Activated T-helper 17 cell treated with anti-CD3 and anti-CD28 coated beads, Interleukin-2, amount 50 U/mL, for 72 hours (primary cell): ENCODE results near the gene SH3RF3. TPM values are rescaled to one million over a fixed set of nuclear protein-coding genes. Genes with fewer than 3 reads are reported as not detected.

Experiments
- ATAC-seq: fragments of 150-1000 bp; cut with Tn5 transposase; replicated peaks from 2 replicates; pipeline ENCODE4 v1.10.0; 2021; ENCODE audit warnings: mild to moderate bottlenecking, moderate library complexity
- H3K27ac Mint-ChIP-seq: one replicate; pipeline ENCODE4 v1.8.0; 2022; ENCODE audit warnings: mixed read lengths
- H3K27me3 Mint-ChIP-seq: one replicate; pipeline ENCODE4 v1.8.0; 2022; ENCODE audit warnings: mixed read lengths
- H3K36me3 Mint-ChIP-seq: one replicate; pipeline ENCODE4 v1.8.0; 2022; ENCODE audit warnings: low read depth, mild to moderate bottlenecking, mixed read lengths
- H3K4me1 Mint-ChIP-seq: one replicate; pipeline ENCODE4 v1.8.0; 2022; ENCODE audit warnings: mixed read lengths
- H3K4me3 Mint-ChIP-seq: one replicate; pipeline ENCODE4 v1.8.0; 2022; ENCODE audit warnings: mild to moderate bottlenecking, mixed read lengths
- H3K9me3 Mint-ChIP-seq: one replicate; pipeline ENCODE4 v1.8.0; 2022; ENCODE audit warnings: mixed read lengths
- total RNA-seq, 2 donors: library from RNA; stranded (reverse); gene quantifications; one replicate each; pipeline ENCODE4 v1.2.3, GENCODE V29; 2022

The SH3RF3 gene
- total RNA-seq, 2 donors from 2014 or later: 0.05 TPM; not detected in 1

DNA sequence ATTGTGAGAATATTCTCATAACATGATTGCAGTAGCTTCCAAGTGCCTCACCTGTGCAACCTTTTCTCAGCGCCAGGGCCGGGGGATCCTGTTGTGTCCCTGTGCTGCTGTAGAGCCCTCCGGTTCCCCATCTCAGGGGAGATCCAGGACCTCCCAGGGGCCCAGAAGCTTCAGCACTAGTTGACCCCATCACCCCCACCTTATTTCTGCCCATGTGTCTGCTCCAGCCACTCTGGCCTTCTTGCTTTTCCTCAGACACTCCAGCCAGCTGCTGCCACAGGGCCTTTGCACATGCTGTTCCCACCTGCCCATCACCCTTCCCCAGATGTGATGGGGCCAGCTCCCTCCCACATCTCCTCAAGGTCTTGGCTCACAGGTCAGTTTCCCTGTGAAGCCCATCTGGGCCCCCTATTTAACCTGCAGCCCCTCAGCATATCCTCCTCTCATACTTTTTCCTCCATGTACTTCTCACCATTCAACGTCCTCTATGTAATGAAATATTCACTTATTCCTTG lies 258.3 kb downstream of the SH3RF3 start:
- no peak overlapping the region for H3K27ac Mint-ChIP-seq
- H3K4me3 Mint-ChIP-seq: no peak overlapping the region
- H3K4me1 Mint-ChIP-seq: no peaks in the 10 kb centered on the region
- ATAC-seq: no peak
- no peaks in the 10 kb centered on the region for H3K9me3 Mint-ChIP-seq
- no peaks in the 10 kb centered on the region for H3K36me3 Mint-ChIP-seq
- no peaks in the 10 kb centered on the region for H3K27me3 Mint-ChIP-seq

GRCh38 chr2:109387778-109388469 lies 258.9 kb downstream of the SH3RF3 start:
- no peak overlapping the region for H3K27ac Mint-ChIP-seq
- H3K27me3 Mint-ChIP-seq: no peaks in the 10 kb centered on the region
- H3K4me1 Mint-ChIP-seq: no peaks in the 10 kb centered on the region
- no peaks in the 10 kb centered on the region for H3K36me3 Mint-ChIP-seq
- H3K4me3 Mint-ChIP-seq: no peak overlapping the region
- no peak for ATAC-seq
- no peaks in the 10 kb centered on the region for H3K9me3 Mint-ChIP-seq

DNA sequence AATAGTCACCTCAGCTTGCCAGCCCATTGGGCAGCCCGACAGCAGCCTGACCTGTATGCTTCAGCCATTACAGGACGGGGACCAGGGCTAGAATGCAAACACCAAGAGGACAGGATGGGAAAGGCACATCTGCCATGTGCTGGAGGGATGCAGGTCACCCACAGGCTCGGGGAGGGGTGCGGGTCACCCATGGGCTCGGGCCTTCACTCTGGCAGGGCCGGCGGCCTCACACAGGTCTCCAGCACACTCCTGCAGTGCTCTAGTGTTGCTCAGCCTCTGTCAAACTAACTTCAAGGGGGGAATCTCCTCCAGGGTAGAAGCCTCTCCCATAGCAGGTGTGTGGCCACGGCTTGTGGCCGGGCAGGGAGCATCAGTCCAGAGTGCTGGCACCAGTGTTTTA lies 262.2 kb downstream of the SH3RF3 start:
- ATAC-seq: no peak
- Mint-ChIP-seq H3K36me3 (no peaks in the 10 kb centered on the region), H3K27me3 (no peaks in the 10 kb centered on the region), H3K4me1 (no peaks in the 10 kb centered on the region), H3K9me3 (no peaks in the 10 kb centered on the region), H3K4me3 (no peak overlapping the region), H3K27ac (no peak overlapping the region)

GRCh38 chr2:109392140-109392539 lies 263.1 kb downstream of the SH3RF3 start:
- no peaks in the 10 kb centered on the region for H3K4me1 Mint-ChIP-seq
- H3K27ac Mint-ChIP-seq: no peak overlapping the region
- no peaks in the 10 kb centered on the region for H3K27me3 Mint-ChIP-seq
- no peak overlapping the region for H3K4me3 Mint-ChIP-seq
- ATAC-seq: no peak
- H3K36me3 Mint-ChIP-seq: no peaks in the 10 kb centered on the region
- no peaks in the 10 kb centered on the region for H3K9me3 Mint-ChIP-seq

GRCh38 chr2:109392816-109393661 lies 264.0 kb downstream of the SH3RF3 start:
- Mint-ChIP-seq H3K36me3 (no peaks in the 10 kb centered on the region), H3K4me3 (no peak overlapping the region), H3K9me3 (no peaks in the 10 kb centered on the region), H3K4me1 (no peaks in the 10 kb centered on the region), H3K27me3 (peaks cover 1% of the 10 kb centered on the region), H3K27ac (no peak overlapping the region)
- no peak for ATAC-seq

DNA sequence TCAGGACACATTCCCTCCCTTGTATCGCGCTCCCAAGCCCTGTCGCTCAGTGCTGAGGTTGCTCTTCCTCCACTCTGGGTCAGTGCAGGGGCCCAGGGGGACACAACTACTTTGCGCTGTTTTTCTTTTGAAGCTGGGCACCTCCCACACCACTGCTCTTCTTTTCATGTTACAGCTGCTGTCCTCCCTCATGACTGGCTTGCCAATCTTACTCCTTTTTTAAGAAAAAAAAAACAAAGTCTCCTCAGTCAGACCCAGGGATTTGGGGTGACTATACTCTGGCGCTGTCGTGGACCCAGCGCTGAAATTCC lies 264.6 kb downstream of the SH3RF3 start:
- no peaks in the 10 kb centered on the region for H3K36me3 Mint-ChIP-seq
- no peaks in the 10 kb centered on the region for H3K9me3 Mint-ChIP-seq
- no peak overlapping the region for H3K4me3 Mint-ChIP-seq
- H3K4me1 Mint-ChIP-seq: no peaks in the 10 kb centered on the region
- peaks cover 3% of the 10 kb centered on the region for H3K27me3 Mint-ChIP-seq
- no peak overlapping the region for H3K27ac Mint-ChIP-seq
- no peak for ATAC-seq

GRCh38 chr2:109395494-109396201 lies 266.6 kb downstream of the SH3RF3 start:
- Mint-ChIP-seq H3K27ac (no peak overlapping the region), H3K4me3 (no peak overlapping the region), H3K4me1 (peaks cover 4% of the 10 kb centered on the region), H3K27me3 (peaks cover 3% of the 10 kb centered on the region), H3K9me3 (no peaks in the 10 kb centered on the region), H3K36me3 (no peaks in the 10 kb centered on the region)
- no peak for ATAC-seq

DNA sequence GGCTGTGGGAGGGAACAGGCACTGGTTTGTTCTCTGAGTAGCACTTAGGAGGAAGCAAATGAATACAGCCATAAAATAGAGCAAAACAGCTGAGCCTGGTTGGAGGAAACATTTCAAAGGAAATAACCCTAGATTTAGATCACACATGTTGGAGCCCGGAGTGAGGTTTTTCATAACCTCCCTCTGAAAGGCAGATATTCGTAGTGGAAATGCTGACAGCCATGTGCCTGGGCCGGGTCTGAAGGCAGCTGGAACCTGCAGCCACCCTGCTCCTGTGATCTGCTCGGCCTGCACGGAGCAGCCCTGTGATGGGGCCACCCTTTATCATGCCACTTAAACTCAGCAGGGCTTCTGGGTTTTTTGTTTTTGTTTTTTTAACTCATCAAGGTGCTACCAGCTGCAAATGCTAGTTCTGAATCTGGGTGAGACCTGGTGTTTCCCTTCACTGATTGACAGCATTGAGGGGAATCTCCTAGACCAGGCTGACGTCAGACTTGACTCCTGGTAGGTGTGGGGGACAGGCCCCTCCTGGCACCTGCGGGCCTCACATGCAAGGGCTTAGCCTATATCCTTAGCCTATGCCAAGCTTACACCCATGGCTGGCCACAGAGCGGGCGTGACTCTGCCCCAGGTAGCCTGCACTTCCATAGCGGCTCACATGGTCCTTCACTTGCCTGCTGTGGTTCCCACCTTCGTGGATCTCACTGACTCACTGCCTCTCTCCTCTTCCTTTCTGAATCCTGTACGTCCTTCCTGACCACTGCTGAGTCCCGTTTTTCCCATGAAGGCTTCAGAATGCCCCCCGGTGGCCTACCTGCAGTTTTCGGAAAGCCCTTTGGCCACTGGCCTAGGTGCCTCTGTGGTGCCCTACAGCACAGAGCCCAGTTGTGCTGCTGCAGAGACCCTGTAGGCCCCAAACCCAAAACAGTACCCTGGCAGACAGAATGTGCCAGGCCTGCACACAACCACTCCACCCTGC lies 267.5 kb downstream of the SH3RF3 start:
- H3K27me3 Mint-ChIP-seq: peaks cover 3% of the 10 kb centered on the region
- H3K4me1 Mint-ChIP-seq: peaks cover 4% of the 10 kb centered on the region
- no peaks in the 10 kb centered on the region for H3K36me3 Mint-ChIP-seq
- H3K27ac Mint-ChIP-seq: no peak overlapping the region
- H3K4me3 Mint-ChIP-seq: no peak overlapping the region
- peak; percentile 19 for ATAC-seq
- no peaks in the 10 kb centered on the region for H3K9me3 Mint-ChIP-seq

- Mint-ChIP-seq H3K27ac (no peak overlapping the region), H3K9me3 (no peaks in the 10 kb centered on the region), H3K36me3 (no peaks in the 10 kb centered on the region), H3K4me3 (no peak overlapping the region), H3K4me1 (peaks cover 4% of the 10 kb centered on the region), H3K27me3 (peaks cover 3% of the 10 kb centered on the region)
- no peak for ATAC-seq
These were observed 268.9 kb downstream of the SH3RF3 start for GRCh38 chr2:109397893-109398292.

DNA sequence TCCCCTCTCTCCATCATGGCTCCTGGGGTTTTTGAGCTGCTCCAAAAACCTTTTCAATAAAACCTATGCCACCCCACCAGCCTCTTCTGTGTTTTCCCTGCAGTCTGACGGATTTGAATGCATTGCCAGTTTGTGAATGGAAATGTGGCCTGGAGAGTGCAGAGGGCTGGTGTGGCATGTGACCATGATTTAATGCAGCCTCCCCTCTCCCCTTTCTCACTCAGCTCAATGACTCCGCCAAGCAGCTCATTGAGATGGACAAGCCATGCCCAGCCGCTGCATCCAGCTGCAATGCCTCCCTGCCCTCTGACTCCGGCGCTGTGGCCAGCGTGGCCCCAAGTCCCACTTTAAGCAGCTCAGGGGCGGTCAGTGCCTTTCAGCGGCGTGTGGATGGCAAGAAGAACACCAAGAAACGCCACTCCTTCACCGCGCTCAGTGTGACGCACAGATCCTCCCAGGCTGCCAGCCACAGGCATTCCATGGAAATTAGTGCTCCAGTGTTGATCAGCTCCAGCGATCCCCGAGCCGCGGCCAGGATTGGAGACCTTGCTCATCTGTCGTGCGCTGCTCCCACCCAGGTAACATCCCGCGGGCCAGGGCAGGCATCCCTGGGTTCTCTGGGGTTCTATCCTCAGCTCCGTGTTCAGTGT lies 269.5 kb downstream of the SH3RF3 start:
- Mint-ChIP-seq H3K4me1 (peaks cover 4% of the 10 kb centered on the region), H3K36me3 (no peaks in the 10 kb centered on the region), H3K9me3 (no peaks in the 10 kb centered on the region), H3K27ac (no peak overlapping the region), H3K27me3 (peaks cover 3% of the 10 kb centered on the region), H3K4me3 (no peak overlapping the region)
- no peak for ATAC-seq

- Mint-ChIP-seq H3K27ac (no peak overlapping the region), H3K9me3 (no peaks in the 10 kb centered on the region), H3K36me3 (no peaks in the 10 kb centered on the region), H3K4me1 (peaks cover 4% of the 10 kb centered on the region), H3K4me3 (no peak overlapping the region), H3K27me3 (peaks cover 3% of the 10 kb centered on the region)
- no peak for ATAC-seq
These were observed 270.1 kb downstream of the SH3RF3 start for GRCh38 chr2:109399066-109399465.

- Mint-ChIP-seq H3K9me3 (no peaks in the 10 kb centered on the region), H3K27ac (no peak overlapping the region), H3K4me3 (no peak overlapping the region), H3K36me3 (no peaks in the 10 kb centered on the region), H3K4me1 (peaks cover 4% of the 10 kb centered on the region), H3K27me3 (peaks cover 3% of the 10 kb centered on the region)
- ATAC-seq: no peak
These were observed 271.1 kb downstream of the SH3RF3 start for GRCh38 chr2:109400102-109400501.

DNA sequence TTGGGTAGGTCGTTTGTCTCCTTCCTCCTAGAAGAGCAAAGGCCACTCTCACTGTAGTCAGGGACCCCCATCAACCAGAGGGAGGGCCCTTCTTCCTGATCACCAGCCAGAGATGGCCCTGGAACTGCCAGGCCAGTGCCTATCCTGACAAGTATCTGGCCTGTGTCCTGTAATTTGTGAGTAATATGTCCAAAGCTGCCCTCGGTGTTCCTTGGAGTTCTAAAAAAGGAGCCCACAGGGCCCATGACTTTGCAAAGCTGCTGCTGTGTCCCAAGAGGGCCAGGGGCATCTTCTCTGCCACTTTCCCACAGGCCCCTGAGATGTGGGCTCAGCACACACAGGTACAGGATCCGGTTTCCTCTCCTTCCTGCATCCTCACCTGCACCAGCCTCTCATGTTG lies 272.4 kb downstream of the SH3RF3 start:
- H3K9me3 Mint-ChIP-seq: no peaks in the 10 kb centered on the region
- no peaks in the 10 kb centered on the region for H3K36me3 Mint-ChIP-seq
- H3K4me1 Mint-ChIP-seq: peaks cover 4% of the 10 kb centered on the region
- ATAC-seq: no peak
- no peak overlapping the region for H3K27ac Mint-ChIP-seq
- H3K4me3 Mint-ChIP-seq: no peak overlapping the region
- peaks cover 3% of the 10 kb centered on the region for H3K27me3 Mint-ChIP-seq
